PC-9 (cell line): Measurements from ENCODE around the gene USP28.
"Not testable (repeated sequence)": the region's sequence is repeated elsewhere in the genome, so short reads cannot be mapped to it uniquely, and the experiment has no call there.

Experiments used
- CTCF ChIP-seq: fragments of 200-600 bp; sonication (generic); conservative IDR thresholded peaks from 2 replicates; pipeline ENCODE4 v1.6.1; 2017; ENCODE audit warnings: mixed run types, antibody characterized with exemption, mild to moderate bottlenecking, moderate library complexity
- EZH2 ChIP-seq: fragments of 200-600 bp; sonication (generic); IDR thresholded peaks from 2 replicates; pipeline ENCODE4 v1.8.0; 2017; ENCODE audit warnings: antibody characterized with exemption, low read depth

DNA sequence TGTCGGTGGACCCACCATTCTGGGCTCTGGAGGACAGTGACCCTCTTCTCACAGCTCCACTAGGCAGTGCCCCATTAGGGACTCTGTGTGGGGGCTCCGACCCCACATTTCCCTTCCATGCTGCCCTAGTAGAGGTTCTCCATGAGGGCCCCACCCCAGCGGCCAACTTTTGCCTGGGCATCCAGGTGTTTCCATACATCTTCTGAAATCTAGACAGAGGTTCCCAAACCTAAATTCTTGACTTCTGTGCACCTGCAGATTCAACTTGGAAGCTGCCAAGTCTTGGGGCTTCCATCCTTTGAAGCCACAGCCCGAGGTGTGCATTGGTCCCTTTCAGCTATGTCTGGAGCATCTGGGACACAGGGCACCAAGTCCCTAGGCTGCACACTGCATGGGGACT lies 4.1 kb upstream of the USP28 start:
- not testable (repeated sequence) for TF ChIP-seq CTCF, EZH2
